NCI-H226 (cell line): ENCODE results near the gene FAM222B.
"Not testable (repeated sequence)": the region's sequence is repeated elsewhere in the genome, so short reads cannot be mapped to it uniquely, and the experiment has no call there.

Source experiments
- DNase-seq: peaks from one replicate; pipeline ENCODE4 v3.0.0-alpha.2; 2015

The FAM222B gene

GRCh38 chr17:28842282-28843012 is at the start of gene FAM222B:
Gene FAM222B, minus strand, starts transcription at chr17:28842790. Its CDS starts 76,123 bp downstream, at chr17:28766667.
- DNase-seq: peak; percentile 70

GRCh38 chr17:28892024-28892423 is 49.4 kb upstream of the FAM222B start:
- DNase-seq: no peak

GRCh38 chr17:28891201-28891600 is 48.6 kb upstream of the FAM222B start:
- no peak for DNase-seq

- DNase-seq: no peak
These were observed 47.4 kb upstream of the FAM222B start for GRCh38 chr17:28889996-28890395.

- DNase-seq: no peak
These were observed 46.2 kb upstream of the FAM222B start for GRCh38 chr17:28888832-28889231.

GRCh38 chr17:28887871-28888471 is 45.4 kb upstream of the FAM222B start:
- no peak for DNase-seq

GRCh38 chr17:28885951-28886350 is 43.4 kb upstream of the FAM222B start:
- no peak for DNase-seq

- DNase-seq: no peak
These were observed 42.8 kb upstream of the FAM222B start for GRCh38 chr17:28885363-28885762.

- DNase-seq: no peak
These were observed 41.5 kb upstream of the FAM222B start for GRCh38 chr17:28883967-28884702.

GRCh38 chr17:28882154-28882895 is 39.7 kb upstream of the FAM222B start:
- DNase-seq: no peak

GRCh38 chr17:28881533-28882056 is 39.0 kb upstream of the FAM222B start:
- no peak for DNase-seq

- no peak for DNase-seq
These were observed 38.0 kb upstream of the FAM222B start for GRCh38 chr17:28880572-28880945.

GRCh38 chr17:28879886-28880571 is 37.4 kb upstream of the FAM222B start:
- DNase-seq: no peak

- DNase-seq: peak; percentile 51
These were observed 36.4 kb upstream of the FAM222B start for GRCh38 chr17:28878981-28879380.

GRCh38 chr17:28878158-28878910 is 35.7 kb upstream of the FAM222B start:
- peak; percentile 65 for DNase-seq

- not testable (repeated sequence) for DNase-seq
These were observed 34.6 kb upstream of the FAM222B start for GRCh38 chr17:28877150-28877711.

GRCh38 chr17:28875848-28876550 is 33.4 kb upstream of the FAM222B start:
- DNase-seq: no peak

GRCh38 chr17:28874750-28875149 is 32.2 kb upstream of the FAM222B start:
- no peak for DNase-seq

GRCh38 chr17:28873839-28874238 is 31.2 kb upstream of the FAM222B start:
- DNase-seq: no peak

- no peak for DNase-seq
These were observed 28.5 kb upstream of the FAM222B start for GRCh38 chr17:28871056-28871579.
